ENCODE measurements around the gene ATXN7L1. TPM values are rescaled to one million over a fixed set of nuclear protein-coding genes. Genes with fewer than 3 reads are reported as not detected.
A peak's percentile ranks its signal among the peaks of the same experiment; 100 is the strongest.

ATXN7L1 gene
- total RNA-seq, 1 experiment from 2014 or later: 6.2 TPM

DNA sequence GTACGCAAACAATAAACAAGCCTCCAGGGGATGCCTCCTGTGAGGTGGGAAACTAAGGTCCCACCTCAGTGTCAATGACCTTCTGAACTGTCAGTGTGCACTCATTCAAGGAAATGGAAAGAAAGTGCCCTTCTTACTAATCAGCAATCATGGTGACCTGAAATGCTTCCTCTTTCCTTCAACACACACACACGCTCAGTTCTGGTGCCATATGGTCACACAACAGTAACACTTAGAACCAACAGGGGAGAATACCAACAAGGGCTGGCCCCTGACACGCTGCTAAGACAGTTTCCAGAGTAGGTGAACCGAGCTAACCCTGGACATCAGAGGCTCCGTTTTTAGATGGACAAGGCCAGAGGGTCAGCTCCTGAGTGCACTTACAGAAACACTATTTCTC, 253.0 kb downstream of the ATXN7L1 start:
- no peaks in the 10 kb centered on the region for H3K4me1 ChIP-seq
- H3K9me3 ChIP-seq (replicated peaks): peaks cover 5% of the 10 kb centered on the region; the same call in 1 of the 2 replicates
- no peaks in the 10 kb centered on the region for H3K27me3 ChIP-seq
- H3K36me3 ChIP-seq: no peaks in the 10 kb centered on the region; the same call in 1 of the 2 replicates
- no peak overlapping the region for H3K27ac ChIP-seq
- no peak overlapping the region for H3K4me3 ChIP-seq
- no peak for DNase-seq

DNA sequence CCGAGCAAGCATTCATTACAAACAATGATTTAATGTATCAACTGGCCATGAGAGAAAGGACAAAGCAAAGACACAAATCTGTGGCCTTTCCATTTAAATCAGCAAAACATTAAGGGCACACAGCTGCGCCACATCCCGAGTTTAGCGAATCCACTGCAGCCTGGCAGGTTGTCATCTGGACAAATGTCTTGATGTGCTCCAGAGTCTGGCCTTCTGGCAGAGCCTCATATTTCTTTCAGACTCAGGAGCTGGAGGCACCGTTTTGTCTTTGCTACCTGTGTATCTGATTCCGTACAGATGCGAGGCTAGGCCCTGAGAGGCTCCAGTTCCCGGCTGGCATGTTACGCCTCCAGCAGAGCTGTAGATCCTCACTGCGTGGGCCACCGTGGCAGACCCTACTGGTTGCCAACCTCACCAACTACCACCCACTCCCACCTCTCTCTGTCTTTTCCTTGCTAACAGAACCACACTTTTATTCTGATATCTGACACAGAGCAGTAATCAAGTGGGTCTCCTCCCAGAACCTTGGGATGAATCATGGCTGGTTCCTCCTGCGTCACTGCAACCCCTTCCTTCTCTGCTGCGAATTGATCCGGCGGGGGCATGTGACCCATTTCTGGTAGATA, 254.2 kb downstream of the ATXN7L1 start:
- no peaks in the 10 kb centered on the region; the same call in 1 of the 2 replicates for H3K36me3 ChIP-seq
- H3K27ac ChIP-seq: no peak overlapping the region
- H3K4me3 ChIP-seq: no peak overlapping the region
- H3K27me3 ChIP-seq: no peaks in the 10 kb centered on the region
- no peak for DNase-seq
- no peaks in the 10 kb centered on the region for H3K4me1 ChIP-seq
- peaks cover 5% of the 10 kb centered on the region; the same call in 1 of the 2 replicates for H3K9me3 ChIP-seq (replicated peaks)

DNA sequence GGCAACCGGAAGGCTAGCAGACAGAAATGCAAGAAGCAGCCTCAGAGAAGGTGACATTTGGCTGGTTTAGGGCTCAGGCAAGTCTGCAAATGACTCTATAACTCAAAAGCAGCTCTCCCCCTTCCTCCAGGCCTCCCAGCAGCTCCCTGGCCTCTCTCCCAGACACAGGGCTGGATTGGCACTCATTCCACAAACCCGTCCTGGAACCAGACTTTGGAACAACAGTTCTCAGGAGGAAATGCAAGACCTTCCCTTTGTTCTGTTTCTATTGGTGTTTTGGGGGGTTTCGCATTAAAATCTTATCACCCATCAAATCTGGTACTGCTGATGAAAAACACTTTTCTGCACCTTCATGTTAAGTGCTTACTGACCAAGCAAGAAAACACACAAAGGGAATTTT, 254.8 kb downstream of the ATXN7L1 start:
- Histone ChIP-seq H3K27me3 (no peaks in the 10 kb centered on the region), H3K4me1 (no peaks in the 10 kb centered on the region), H3K9me3 (replicated peaks) (peaks cover 5% of the 10 kb centered on the region; the same call in 1 of the 2 replicates), H3K27ac (no peak overlapping the region), H3K4me3 (no peak overlapping the region), H3K36me3 (no peaks in the 10 kb centered on the region; the same call in 1 of the 2 replicates)
- DNase-seq: no peak

DNA sequence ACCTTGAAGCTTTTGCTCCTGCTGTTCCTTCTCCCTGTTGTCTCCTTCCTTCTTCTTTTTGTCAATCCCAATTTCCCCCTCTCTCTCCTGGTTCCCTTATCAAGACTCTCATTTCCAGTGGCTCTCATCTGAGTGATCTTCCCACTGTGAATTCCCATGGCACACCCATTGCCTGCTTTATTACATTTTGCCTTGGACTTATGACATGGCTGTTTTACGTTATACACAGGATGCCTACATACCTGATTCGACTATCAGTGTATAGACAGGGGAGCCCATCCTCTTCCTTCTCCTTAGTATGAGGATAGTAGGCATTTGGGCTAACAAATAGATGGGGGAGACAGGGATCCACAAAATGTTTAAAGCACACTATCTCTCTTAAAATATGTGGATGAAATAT, 255.2 kb downstream of the ATXN7L1 start:
- Histone ChIP-seq H3K36me3 (no peaks in the 10 kb centered on the region; the same call in 1 of the 2 replicates), H3K27ac (no peak overlapping the region), H3K9me3 (replicated peaks) (peaks cover 5% of the 10 kb centered on the region; the same call in 1 of the 2 replicates), H3K4me3 (no peak overlapping the region), H3K4me1 (no peaks in the 10 kb centered on the region), H3K27me3 (no peaks in the 10 kb centered on the region)
- no peak for DNase-seq

- Histone ChIP-seq H3K4me1 (no peaks in the 10 kb centered on the region), H3K27ac (no peak overlapping the region), H3K9me3 (replicated peaks) (no peaks in the 10 kb centered on the region), H3K4me3 (no peak overlapping the region), H3K27me3 (no peaks in the 10 kb centered on the region), H3K36me3 (no peaks in the 10 kb centered on the region; the same call in 1 of the 2 replicates)
- DNase-seq: no peak
These were observed 256.8 kb downstream of the ATXN7L1 start for GRCh38 chr7:105619590-105619989.

DNA sequence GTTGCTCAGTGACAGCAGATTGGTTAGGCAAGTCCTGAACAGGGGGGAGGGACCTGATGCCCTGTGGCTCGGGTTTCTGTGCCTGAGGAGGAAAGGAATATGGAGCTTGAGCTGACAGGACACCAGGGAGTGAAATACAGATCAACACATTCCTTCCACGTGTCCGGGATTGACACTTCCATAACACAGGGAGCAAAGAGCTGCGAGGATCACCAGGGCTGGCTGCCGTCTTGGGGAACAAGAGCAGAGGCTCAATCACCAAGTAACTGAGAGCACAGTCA, 258.4 kb downstream of the ATXN7L1 start:
- Histone ChIP-seq H3K36me3 (no peaks in the 10 kb centered on the region; the same call in 1 of the 2 replicates), H3K4me3 (no peak overlapping the region), H3K4me1 (no peaks in the 10 kb centered on the region), H3K27me3 (no peaks in the 10 kb centered on the region), H3K27ac (no peak overlapping the region), H3K9me3 (replicated peaks) (no peaks in the 10 kb centered on the region)
- no peak for DNase-seq

GRCh38 chr7:105617280-105618015, 259.0 kb downstream of the ATXN7L1 start:
- Histone ChIP-seq H3K9me3 (replicated peaks) (no peaks in the 10 kb centered on the region), H3K4me1 (no peaks in the 10 kb centered on the region), H3K36me3 (no peaks in the 10 kb centered on the region; the same call in 1 of the 2 replicates), H3K27ac (no peak overlapping the region), H3K4me3 (no peak overlapping the region), H3K27me3 (no peaks in the 10 kb centered on the region)
- DNase-seq: no peak

DNA sequence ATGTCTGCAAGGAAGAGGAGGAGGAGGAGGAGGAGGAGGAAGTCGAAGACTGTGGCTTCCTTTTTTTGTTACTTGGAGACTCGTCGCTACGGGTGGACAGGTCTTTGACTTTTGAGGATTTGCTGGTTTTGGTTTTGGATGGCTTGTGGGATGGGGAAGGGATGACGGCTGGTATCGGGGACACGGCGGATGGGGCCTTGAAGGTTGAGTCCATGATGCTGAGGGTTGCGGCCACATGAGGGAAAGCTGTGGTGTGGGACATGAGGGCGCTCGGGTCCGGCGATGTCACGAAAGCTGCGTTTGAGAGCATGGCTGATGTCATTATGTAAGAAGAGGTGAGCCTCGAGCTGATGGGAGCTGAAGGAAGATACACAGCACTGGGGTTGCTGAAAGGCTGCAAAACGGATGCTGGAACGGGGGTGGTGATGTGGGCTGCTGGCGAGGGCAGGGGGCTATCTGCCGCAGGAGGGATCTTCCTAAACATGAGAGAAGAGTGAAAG, 262.0 kb downstream of the ATXN7L1 start:
- no peak for DNase-seq
- Histone ChIP-seq H3K4me3 (no peak overlapping the region), H3K9me3 (replicated peaks) (no peaks in the 10 kb centered on the region), H3K27me3 (no peaks in the 10 kb centered on the region), H3K36me3 (no peaks in the 10 kb centered on the region), H3K27ac (no peak overlapping the region), H3K4me1 (no peaks in the 10 kb centered on the region)

DNA sequence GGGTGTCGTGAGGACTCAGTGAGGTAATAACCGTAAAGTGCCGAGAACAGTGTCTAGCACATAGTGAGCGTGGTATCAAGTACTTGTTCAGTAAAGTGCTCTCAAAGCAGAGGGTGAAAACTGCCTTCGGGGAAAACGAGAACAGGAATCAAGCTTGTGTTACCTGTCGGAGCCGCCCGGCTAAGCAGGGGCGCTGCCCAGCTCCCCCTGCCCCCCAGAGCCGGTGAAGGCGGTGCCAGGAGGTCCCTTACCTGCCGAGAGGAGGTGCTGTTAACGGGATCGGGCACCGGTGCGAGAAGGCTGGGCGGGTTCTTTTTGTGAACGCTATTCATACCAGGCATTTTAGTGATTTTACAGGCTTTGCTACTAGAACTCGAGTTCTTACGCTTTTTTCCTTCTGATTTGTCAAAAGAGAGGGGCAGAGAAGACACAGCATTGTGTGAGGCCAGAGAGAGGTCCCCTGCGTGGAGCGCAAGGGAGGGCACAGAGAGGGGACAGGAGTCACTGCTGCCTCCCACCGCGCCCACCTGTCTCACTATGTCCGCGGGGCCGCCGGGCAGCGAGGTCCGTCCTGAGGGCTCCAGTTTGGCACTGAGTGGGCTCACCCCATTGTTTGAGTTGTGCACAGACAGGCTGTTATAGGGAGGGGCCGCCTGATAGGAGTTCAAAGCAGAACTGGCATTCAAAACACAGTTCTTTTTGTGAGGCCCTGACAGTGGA, 262.6 kb downstream of the ATXN7L1 start:
- Histone ChIP-seq H3K27me3 (no peaks in the 10 kb centered on the region), H3K36me3 (no peaks in the 10 kb centered on the region), H3K4me1 (no peaks in the 10 kb centered on the region), H3K27ac (no peak overlapping the region), H3K4me3 (no peak overlapping the region), H3K9me3 (replicated peaks) (no peaks in the 10 kb centered on the region)
- no peak for DNase-seq

- Histone ChIP-seq H3K36me3 (no peaks in the 10 kb centered on the region), H3K27me3 (no peaks in the 10 kb centered on the region), H3K27ac (no peak overlapping the region), H3K4me1 (no peaks in the 10 kb centered on the region), H3K9me3 (replicated peaks) (no peaks in the 10 kb centered on the region), H3K4me3 (no peak overlapping the region)
- no peak for DNase-seq
These were observed 263.6 kb downstream of the ATXN7L1 start for GRCh38 chr7:105612806-105613205.

DNA sequence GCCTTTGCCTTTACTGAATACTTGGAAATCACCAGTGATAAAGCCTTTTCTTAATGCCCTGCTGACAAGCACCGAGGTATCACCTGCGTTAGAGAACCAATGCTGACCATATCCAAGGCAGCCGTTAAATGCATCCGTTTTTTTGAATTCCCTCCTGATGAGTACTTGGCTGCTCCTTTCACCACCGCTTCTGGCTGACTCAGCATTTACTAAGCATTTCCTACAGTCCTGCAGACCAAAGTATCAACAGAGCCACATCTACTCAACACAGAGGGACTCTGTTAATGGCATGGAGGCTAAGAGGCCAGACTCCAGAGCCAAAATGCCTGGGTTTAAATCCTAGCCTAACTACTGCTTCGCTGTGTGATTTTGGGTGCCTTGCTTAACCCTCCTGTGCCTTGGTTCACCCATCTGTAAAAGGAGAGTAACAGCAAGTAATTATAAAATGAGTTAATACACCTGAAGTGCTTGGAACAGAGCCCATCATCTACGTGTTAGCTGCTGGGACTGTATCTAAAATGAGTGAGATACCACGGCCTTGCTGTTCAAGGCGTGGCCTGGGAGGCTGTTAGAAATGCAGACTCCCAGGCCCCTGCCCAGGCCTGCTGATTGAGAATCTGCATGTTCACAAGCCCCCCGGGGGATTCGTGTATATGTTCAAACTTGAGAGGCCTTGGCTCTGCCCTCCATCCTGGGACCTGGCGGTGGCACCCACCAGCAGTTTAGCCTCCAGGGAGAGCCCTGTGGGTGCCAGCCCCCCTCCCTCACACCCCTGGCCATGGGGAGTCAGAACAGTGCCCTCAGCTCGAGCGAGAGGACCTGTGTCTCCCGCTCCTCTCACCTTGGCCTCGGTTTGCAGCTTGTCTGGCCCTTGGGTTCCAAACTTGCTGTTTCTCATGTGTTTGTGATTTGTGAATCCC, 264.3 kb downstream of the ATXN7L1 start:
- no peak for DNase-seq
- no peaks in the 10 kb centered on the region for H3K4me1 ChIP-seq
- no peaks in the 10 kb centered on the region for H3K9me3 ChIP-seq (replicated peaks)
- no peak overlapping the region for H3K27ac ChIP-seq
- H3K4me3 ChIP-seq: no peak overlapping the region
- H3K36me3 ChIP-seq: no peaks in the 10 kb centered on the region
- no peaks in the 10 kb centered on the region for H3K27me3 ChIP-seq

DNA sequence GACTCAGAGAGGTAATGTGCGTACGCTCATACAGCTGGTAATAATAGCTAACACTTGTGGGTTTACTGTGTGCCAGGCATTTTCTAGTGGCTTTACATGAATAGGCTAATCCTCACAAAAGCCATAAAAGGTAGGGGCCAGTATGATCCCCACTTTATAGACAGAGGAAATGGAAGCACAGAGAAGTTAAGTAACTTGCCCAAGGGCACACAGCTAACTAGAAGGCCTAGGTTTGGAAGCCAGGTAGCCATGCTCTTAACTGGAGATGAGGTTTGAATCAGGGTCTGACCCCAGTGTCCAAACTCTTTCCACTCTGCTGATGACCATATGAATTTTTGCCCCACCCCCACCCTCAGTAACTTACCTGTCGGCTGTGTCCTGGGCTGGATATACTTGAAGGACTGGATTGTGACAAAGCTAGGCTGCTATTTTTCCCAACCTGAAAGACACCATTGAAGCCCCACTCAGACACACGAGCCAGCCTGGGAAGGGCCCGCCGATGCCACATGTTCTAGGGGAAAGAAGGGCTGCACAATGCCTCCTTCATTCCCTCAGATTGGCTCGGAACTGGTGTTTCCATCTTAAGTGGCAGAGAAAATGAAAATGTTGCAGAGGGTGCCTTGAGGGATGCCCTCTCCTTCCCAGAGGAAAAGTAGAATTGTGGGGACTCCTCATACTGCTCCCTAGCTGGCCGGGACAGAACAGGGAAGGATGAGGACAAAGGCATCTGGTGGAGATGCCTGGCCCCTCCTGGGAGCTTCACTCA, 266.1 kb downstream of the ATXN7L1 start:
- H3K4me1 ChIP-seq: no peaks in the 10 kb centered on the region
- H3K4me3 ChIP-seq: no peak overlapping the region
- H3K9me3 ChIP-seq (replicated peaks): no peaks in the 10 kb centered on the region
- no peaks in the 10 kb centered on the region for H3K36me3 ChIP-seq
- no peak overlapping the region for H3K27ac ChIP-seq
- DNase-seq: no peak
- H3K27me3 ChIP-seq: no peaks in the 10 kb centered on the region

- peak in 1 of 2 experiments; percentile 22 for DNase-seq
- no peaks in the 10 kb centered on the region for H3K36me3 ChIP-seq
- H3K4me3 ChIP-seq: no peak overlapping the region
- no peak overlapping the region for H3K27ac ChIP-seq
- H3K9me3 ChIP-seq (replicated peaks): no peaks in the 10 kb centered on the region
- peaks cover 3% of the 10 kb centered on the region; the same call in 1 of the 2 replicates for H3K27me3 ChIP-seq
- no peaks in the 10 kb centered on the region for H3K4me1 ChIP-seq
These were observed 273.8 kb downstream of the ATXN7L1 start for GRCh38 chr7:105602325-105603305.

Measured in SJCRH30 (cell line).